ENCODE results near the gene ARHGAP24.

GRCh38 chr4:85701861-85702321 lies 226.9 kb downstream of the ARHGAP24 start:
- TF ChIP-seq EP300 (IDR thresholded peaks at IDR 0.05; ENCODE audit: borderline replicate concordance in 1 of 2, control insufficient read depth in 1 of 2, low read depth in 2 of 2, low read length in 2 of 2) (peak; percentile 61 to 62; a peak in 2 of 4 replicates), RAD21 (IDR thresholded peaks at IDR 0.05; ENCODE audit: insufficient read depth, low read depth, low read length) (no peak), JUNB (IDR thresholded peaks at IDR 0.05) (peak; percentile 96), LARP7 (IDR thresholded peaks at IDR 0.05) (no peak), IKZF1 (conservative IDR thresholded peaks at IDR 0.05) (0 out of 2 replicates have a peak, but pooled peaks have one; percentile 30), MYC (IDR thresholded peaks at IDR 0.05; ENCODE audit: insufficient read depth, insufficient read length, insufficient replicate concordance, low read length, severe bottlenecking) (no peak), CTCF (IDR thresholded peaks at IDR 0.05 in 2 of 3, conservative IDR thresholded peaks at IDR 0.05 in 1 of 3; ENCODE audit: control insufficient read depth in 2 of 3, extremely low read depth in 1 of 3, insufficient read depth in 1 of 3, low read depth in 3 of 3, low read length in 3 of 3) (no peak), NFIC (IDR thresholded peaks at IDR 0.05; ENCODE audit: low read depth, low read length) (peak; percentile 99), ZBTB4 (CRISPR knock-in tag; IDR thresholded peaks at IDR 0.05) (no peak)
